ENCODE data around the gene SPATA16. TPM values are rescaled to one million over a fixed set of nuclear protein-coding genes. Genes with fewer than 3 reads are reported as not detected.
A peak's percentile ranks its signal among the peaks of the same experiment; 100 is the strongest.

SPATA16 gene
- total and polyA plus RNA-seq, 4 donors, result not detected

GRCh38 chr3:172877011-172877410 is 264.0 kb downstream of the SPATA16 start:
- DNase-seq (peak; percentile 14 to 66 (median 16)), ATAC-seq (ENCODE audit: insufficient read depth, low FRiP score) (peak; percentile 27)
- no peak overlapping the region for H3K4me3 ChIP-seq
- H3K4me1 ChIP-seq (ENCODE audit: control insufficient read depth in 5 of 5, insufficient read depth in 5 of 5, low read length in 5 of 5), result peaks cover 0 to 10% (median 0%) of the 10 kb centered on the region in 5 donors
- peaks cover 0 to 3% (median 0%) of the 10 kb centered on the region in 4 donors for H3K9me3 ChIP-seq (ENCODE audit: control insufficient read depth in 4 of 4, insufficient read depth in 3 of 4, low read length in 3 of 4)
- WGBS, 2 donors, result 36 to 45% methylated on average over 4 of the region's 4 CpGs
- TF ChIP-seq CTCF (IDR thresholded peaks at IDR 0.05; ENCODE audit: control extremely low read depth, extremely low read depth), result no peak
- H3K36me3 ChIP-seq (ENCODE audit: control insufficient read depth in 4 of 4, insufficient read depth in 4 of 4, low read length in 4 of 4), result no peaks in the 10 kb centered on the region
- H3K27me3 ChIP-seq (ENCODE audit: control insufficient read depth in 3 of 3, insufficient read depth in 3 of 3, low read length in 2 of 3), result no peaks in the 10 kb centered on the region
- H3K27ac ChIP-seq (ENCODE audit: low read depth in 1 of 2, low read length in 1 of 2), result no peak overlapping the region
- no peak overlapping the region for H3K9ac ChIP-seq (ENCODE audit: insufficient read depth in 1 of 2, low read length in 2 of 2)

- Histone ChIP-seq H3K4me1 (ENCODE audit: control insufficient read depth in 5 of 5, insufficient read depth in 5 of 5, low read length in 5 of 5) (peaks cover 0 to 10% (median 0%) of the 10 kb centered on the region in 5 donors), H3K9ac (ENCODE audit: insufficient read depth in 1 of 2, low read length in 2 of 2) (no peak overlapping the region), H3K4me3 (no peak overlapping the region), H3K36me3 (ENCODE audit: control insufficient read depth in 4 of 4, insufficient read depth in 4 of 4, low read length in 4 of 4) (no peaks in the 10 kb centered on the region), H3K9me3 (ENCODE audit: control insufficient read depth in 4 of 4, insufficient read depth in 3 of 4, low read length in 3 of 4) (peaks cover 0 to 3% (median 0%) of the 10 kb centered on the region in 4 donors), H3K27ac (ENCODE audit: low read depth in 1 of 2, low read length in 1 of 2) (no peak overlapping the region), H3K27me3 (ENCODE audit: control insufficient read depth in 3 of 3, insufficient read depth in 3 of 3, low read length in 2 of 3) (no peaks in the 10 kb centered on the region)
- ATAC-seq (ENCODE audit: insufficient read depth, low FRiP score) (no peak), DNase-seq (no peak)
- no peak for TF ChIP-seq CTCF (IDR thresholded peaks at IDR 0.05; ENCODE audit: control extremely low read depth, extremely low read depth)
- 54 to 66% methylated on average over 3 of the region's 3 CpGs for WGBS, 2 donors
Measured at GRCh38 chr3:172876297-172876696, 264.7 kb downstream of the SPATA16 start.

- DNase-seq (no peak), ATAC-seq (ENCODE audit: insufficient read depth, low FRiP score) (no peak)
- Histone ChIP-seq H3K27me3 (ENCODE audit: control insufficient read depth in 3 of 3, insufficient read depth in 3 of 3, low read length in 2 of 3) (no peaks in the 10 kb centered on the region), H3K9ac (ENCODE audit: insufficient read depth in 1 of 2, low read length in 2 of 2) (no peak overlapping the region), H3K36me3 (ENCODE audit: control insufficient read depth in 4 of 4, insufficient read depth in 4 of 4, low read length in 4 of 4) (no peaks in the 10 kb centered on the region), H3K9me3 (ENCODE audit: control insufficient read depth in 4 of 4, insufficient read depth in 3 of 4, low read length in 3 of 4) (no peaks in the 10 kb centered on the region), H3K4me1 (ENCODE audit: control insufficient read depth in 5 of 5, insufficient read depth in 5 of 5, low read length in 5 of 5) (peaks cover 0 to 10% (median 0%) of the 10 kb centered on the region in 5 donors), H3K27ac (ENCODE audit: low read depth in 1 of 2, low read length in 1 of 2) (no peak overlapping the region), H3K4me3 (no peak overlapping the region)
- 81 to 92% methylated on average over 1 of the region's 1 CpG for WGBS, 2 donors
- no peak for TF ChIP-seq CTCF (IDR thresholded peaks at IDR 0.05; ENCODE audit: control extremely low read depth, extremely low read depth)
Measured at GRCh38 chr3:172875039-172875438, 266.0 kb downstream of the SPATA16 start.
